BJ (cell line): ENCODE data around the gene AEBP1. TPM values are rescaled to one million over a fixed set of nuclear protein-coding genes. Genes with fewer than 3 reads are reported as not detected.

Experiments used
- CTCF ChIA-PET: fragments of 350-600 bp; formaldehyde crosslinking; extraction: SDS; loops from one replicate; lab custom pipeline; 2021; ENCODE audit warnings: antibody characterized with exemption, inconsistent platforms; lab: Yijun Ruan, JAX
- POLR2A ChIA-PET: fragments of 300-600 bp; sonication (Branson Sonifier 250); formaldehyde crosslinking; extraction: SDS; loops from one replicate; lab custom pipeline; 2021; ENCODE audit warnings: antibody characterized with exemption; lab: Charles Lee
- DNase-seq: peaks from one replicate; pipeline ENCODE4 v3.0.0-alpha.2; 2011; ENCODE audit warnings: low read depth
- H3K27me3 ChIP-seq: 2 replicates; pipeline ENCODE4 v1.6.0; 2011; ENCODE audit warnings: low read length; ENCODE audit not compliant: control insufficient read depth, insufficient read depth
- H3K36me3 ChIP-seq: 2 replicates; pipeline ENCODE4 v1.5.1; 2011; ENCODE audit warnings: low read length; ENCODE audit not compliant: control insufficient read depth, insufficient read depth
- H3K4me3 ChIP-seq: 2 replicates; pipeline ENCODE4 v1.5.1; 2011; ENCODE audit warnings: low read depth, mild to moderate bottlenecking, control low read depth, low read length
- polyA plus RNA-seq: library from polyadenylated mRNA; depleted of rRNA; stranded (reverse); fragments of >200 nt; gene quantifications from 2 replicates; pipeline ENCODE4 v1.2.3, GENCODE V29; 2011
- TF ChIP-seq, protein P1 (sequence below): IDR thresholded peaks from 2 replicates; pipeline ENCODE4 v1.5.1; 2011; ENCODE audit warnings: low read depth, mild to moderate bottlenecking, control low read depth, inconsistent platforms, low read length, moderate library complexity; ENCODE audit not compliant: insufficient read depth

Gene AEBP1
- polyA plus RNA-seq, 1 experiment: 117 TPM

DNA sequence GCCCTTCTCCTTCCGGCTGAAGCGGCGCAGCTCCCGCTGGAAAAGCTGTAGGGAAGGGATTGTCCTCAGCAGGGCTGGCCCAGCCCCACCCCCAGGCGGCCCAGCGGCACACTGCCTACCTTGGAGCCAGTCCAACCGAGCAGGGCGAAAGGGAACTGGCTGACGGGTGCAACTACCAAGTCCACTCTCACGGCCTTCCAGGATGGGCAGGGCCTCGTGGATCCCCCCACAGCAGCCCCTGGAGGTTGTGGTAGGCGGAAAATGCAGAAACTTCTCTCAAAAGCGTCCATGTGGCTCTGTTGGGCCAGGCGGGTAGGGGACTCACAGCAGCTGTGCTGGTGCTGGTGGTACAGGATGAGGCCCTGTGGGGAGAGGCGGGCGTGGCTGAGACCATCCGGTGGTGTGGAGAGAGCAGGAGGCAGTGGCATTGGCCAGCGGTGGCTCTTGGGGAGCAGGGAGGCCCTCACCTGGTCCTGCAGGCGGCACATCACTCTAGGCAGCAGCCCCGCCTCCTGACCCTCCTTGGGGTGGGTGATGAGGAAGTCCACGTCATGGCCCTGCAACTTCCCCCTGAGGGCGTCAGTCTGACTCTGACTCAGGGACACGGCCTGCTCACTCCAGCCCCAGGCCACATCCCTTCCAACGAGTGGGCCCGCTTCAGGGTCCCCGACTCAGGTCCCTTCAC lies 30.3 kb upstream of the AEBP1 start:
- no peak overlapping the region for H3K4me3 ChIP-seq
- DNase-seq: no peak
- H3K27me3 ChIP-seq: no peaks in the 10 kb centered on the region
- CTCF ChIA-PET: interaction anchor here (0.9 to 3.6 kb wide), 4 partner anchors 29 to 127 kb away, joined by 3 to 52 read pairs (median 4); partner anchors contain the start of genes DBNL and YKT6
- TF ChIP-seq, protein P1, sequence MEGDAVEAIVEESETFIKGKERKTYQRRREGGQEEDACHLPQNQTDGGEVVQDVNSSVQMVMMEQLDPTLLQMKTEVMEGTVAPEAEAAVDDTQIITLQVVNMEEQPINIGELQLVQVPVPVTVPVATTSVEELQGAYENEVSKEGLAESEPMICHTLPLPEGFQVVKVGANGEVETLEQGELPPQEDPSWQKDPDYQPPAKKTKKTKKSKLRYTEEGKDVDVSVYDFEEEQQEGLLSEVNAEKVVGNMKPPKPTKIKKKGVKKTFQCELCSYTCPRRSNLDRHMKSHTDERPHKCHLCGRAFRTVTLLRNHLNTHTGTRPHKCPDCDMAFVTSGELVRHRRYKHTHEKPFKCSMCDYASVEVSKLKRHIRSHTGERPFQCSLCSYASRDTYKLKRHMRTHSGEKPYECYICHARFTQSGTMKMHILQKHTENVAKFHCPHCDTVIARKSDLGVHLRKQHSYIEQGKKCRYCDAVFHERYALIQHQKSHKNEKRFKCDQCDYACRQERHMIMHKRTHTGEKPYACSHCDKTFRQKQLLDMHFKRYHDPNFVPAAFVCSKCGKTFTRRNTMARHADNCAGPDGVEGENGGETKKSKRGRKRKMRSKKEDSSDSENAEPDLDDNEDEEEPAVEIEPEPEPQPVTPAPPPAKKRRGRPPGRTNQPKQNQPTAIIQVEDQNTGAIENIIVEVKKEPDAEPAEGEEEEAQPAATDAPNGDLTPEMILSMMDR: no peak
- H3K36me3 ChIP-seq: peaks cover 32% of the 10 kb centered on the region
- POLR2A ChIA-PET: no interaction called here

DNA sequence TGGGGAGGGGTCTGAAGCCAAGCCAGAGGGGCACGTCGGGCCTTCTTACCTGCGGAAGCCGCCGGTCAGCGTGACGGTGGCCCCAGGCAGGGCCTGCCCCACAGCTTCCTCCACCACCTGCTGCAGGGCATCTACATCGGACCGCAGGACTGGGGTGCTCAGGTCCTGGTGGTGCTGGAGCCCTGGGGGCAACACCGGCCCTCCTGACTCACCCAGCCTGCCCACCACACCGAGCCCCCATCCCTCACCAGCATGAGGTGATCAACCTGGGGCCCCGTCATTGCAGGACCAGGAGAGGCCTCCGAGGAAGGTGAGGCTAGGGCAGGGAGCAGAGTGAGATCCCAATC lies 29.8 kb upstream of the AEBP1 start:
- TF ChIP-seq, protein P1: no peak
- POLR2A ChIA-PET: no interaction called here
- peaks cover 37% of the 10 kb centered on the region for H3K36me3 ChIP-seq
- no peak overlapping the region for H3K4me3 ChIP-seq
- CTCF ChIA-PET: interaction anchor here (0.9 to 1.6 kb wide), 3 partner anchors 28 to 126 kb away, joined by 3 to 4 read pairs (median 3); partner anchors contain the start of gene YKT6
- no peaks in the 10 kb centered on the region for H3K27me3 ChIP-seq
- DNase-seq: no peak

DNA sequence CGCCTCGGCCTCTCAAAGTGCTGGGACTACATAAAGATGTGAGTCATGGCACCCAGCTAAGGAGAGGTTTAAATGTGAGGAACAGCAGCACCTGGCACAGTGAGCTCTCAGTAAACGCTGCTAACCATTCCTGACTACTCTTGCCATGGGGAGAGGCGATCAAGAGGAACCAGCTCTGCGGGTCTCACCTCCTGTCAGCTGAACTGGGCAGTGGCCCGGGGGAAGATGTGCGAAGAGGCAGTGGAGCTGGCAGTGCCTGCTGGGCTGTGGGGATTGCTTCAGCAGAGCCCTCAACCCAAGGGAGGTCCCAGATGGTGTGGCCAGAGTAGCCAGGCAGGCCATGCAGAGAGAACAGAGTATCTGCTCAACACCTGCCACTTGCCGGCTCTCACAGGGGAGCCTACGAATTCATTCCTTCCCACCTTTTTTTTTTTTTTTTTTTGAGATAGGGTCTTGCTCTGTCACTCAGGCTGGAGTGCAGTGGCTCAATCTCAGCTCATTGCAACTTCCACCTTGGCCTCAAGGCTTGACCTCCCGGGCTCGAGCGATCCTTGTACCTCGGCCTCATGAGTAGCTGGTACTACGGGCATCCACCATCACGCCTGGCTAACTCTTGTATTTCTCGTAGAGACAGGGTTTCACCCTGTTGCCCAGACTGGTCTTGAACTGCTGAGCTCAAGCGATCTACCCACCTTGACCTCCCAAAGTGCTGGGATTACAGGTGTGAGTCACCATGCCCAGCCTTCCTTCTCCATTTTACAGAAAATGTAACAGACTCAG lies 28.7 kb upstream of the AEBP1 start:
- Histone ChIP-seq H3K36me3 (peaks cover 47% of the 10 kb centered on the region), H3K4me3 (no peak overlapping the region), H3K27me3 (no peaks in the 10 kb centered on the region)
- no peak for DNase-seq
- POLR2A ChIA-PET: no interaction called here
- CTCF ChIA-PET: interaction anchor here (0.5 to 1.6 kb wide), 5 partner anchors 37 to 138 kb away, joined by 3 to 4 read pairs (median 3); partner anchors contain the start of gene YKT6
- TF ChIP-seq, protein P1: no peak

DNA sequence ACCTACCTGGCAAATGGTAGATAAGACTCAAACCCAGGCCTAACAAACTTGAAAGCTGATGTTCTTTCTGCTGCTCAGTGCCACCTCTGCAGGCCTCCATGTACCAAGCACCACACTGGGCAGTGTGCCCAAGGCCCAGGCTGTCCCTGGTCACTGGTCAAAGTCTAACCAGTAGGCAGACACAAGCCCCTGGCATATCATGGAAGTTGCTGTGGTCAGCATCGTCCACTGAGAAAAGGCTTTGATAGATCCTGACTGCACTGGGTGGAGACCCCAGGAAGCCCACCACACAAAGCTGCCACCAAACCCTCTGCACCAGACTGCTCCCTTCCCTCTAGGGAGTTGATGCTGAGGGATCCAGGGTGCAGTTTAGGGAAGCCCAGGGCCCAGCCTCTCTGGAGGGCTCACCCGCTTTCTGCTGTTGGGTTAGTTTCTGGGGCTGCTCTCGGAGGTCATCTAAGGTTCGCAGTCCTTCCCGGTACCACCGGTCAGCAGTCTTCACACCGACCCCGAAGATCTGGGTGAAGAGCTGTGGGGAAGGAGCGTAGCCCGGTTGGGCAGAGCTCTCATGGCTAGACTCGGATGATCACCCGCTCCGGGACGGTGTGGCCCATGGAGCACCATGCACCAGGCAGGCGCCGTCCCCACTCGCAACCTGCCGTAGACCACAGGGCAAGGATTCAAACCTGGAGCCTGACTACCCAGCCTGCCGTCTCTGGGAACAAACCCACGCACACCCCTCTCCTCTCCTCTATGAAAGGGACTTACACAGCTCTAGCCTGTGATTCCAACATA lies 27.8 kb upstream of the AEBP1 start:
- H3K36me3 ChIP-seq: peaks cover 51% of the 10 kb centered on the region
- CTCF ChIA-PET: no interaction called here

More for the DNA sequence above, 27.8 kb upstream of the AEBP1 start:
- no peak for DNase-seq
- Histone ChIP-seq H3K4me3 (no peak overlapping the region), H3K27me3 (no peaks in the 10 kb centered on the region)
- POLR2A ChIA-PET: no interaction called here
- TF ChIP-seq, protein P1: no peak
